ENCODE results near the gene ITSN1. TPM values are rescaled to one million over a fixed set of nuclear protein-coding genes. Genes with fewer than 3 reads are reported as not detected.

Gene ITSN1
- total RNA-seq, 1 donor from 2014 or later: 44.0 TPM

DNA sequence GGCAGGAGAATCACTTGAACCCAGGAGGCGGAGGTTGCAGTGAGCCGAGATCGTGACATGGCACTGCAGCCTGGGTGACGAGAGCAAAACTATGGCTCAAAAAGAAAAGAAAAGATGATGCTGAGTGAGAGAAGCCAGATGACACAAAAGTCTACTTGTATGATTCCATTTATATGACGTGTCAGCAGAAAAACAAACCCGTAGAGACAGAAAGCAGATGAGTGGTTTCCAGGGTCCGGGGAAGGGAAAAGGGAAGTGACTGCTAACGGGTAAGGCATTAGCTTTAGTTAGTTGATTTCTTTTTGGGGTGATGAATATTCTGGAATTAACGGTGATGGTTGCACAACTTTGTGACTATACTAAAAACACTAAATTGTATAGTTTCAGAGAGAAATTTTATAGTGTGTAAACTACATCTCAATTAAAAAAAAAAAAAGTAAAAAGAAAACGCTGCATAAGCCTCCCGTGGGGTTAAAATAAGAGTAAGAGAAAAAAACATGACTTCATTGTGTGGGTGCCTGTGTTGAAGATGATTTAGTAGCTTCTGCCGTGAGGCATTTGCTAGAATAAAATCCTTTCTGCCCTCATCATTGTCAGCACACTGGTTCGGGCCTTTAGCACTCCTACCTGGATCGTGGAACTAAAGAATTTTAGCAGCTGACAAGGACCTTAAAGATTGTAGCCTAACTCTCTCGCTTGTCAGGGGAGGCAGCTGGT lies 298.0 kb downstream of the ITSN1 start:
- TF ChIP-seq CTCF (IDR thresholded peaks at IDR 0.05): no peak
- Mint-ChIP-seq H3K9me3 (ENCODE audit: unreplicated experiment) (peaks cover 4% of the 10 kb centered on the region), H3K27ac (ENCODE audit: unreplicated experiment) (peak overlapping the region; percentile 40), H3K4me3 (ENCODE audit: unreplicated experiment) (no peak overlapping the region), H3K4me1 (ENCODE audit: unreplicated experiment) (peaks cover 29% of the 10 kb centered on the region), H3K27me3 (ENCODE audit: unreplicated experiment) (no peaks in the 10 kb centered on the region), H3K36me3 (ENCODE audit: unreplicated experiment) (peaks cover 8% of the 10 kb centered on the region)
- DNase-seq (ENCODE audit: extremely low spot score, unreplicated experiment): no peak

- DNase-seq (ENCODE audit: extremely low spot score, unreplicated experiment): no peak
- Mint-ChIP-seq H3K27me3 (ENCODE audit: unreplicated experiment) (no peaks in the 10 kb centered on the region), H3K4me3 (ENCODE audit: unreplicated experiment) (no peak overlapping the region), H3K9me3 (ENCODE audit: unreplicated experiment) (peaks cover 4% of the 10 kb centered on the region), H3K36me3 (ENCODE audit: unreplicated experiment) (peaks cover 8% of the 10 kb centered on the region), H3K27ac (ENCODE audit: unreplicated experiment) (peak overlapping the region; percentile 40), H3K4me1 (ENCODE audit: unreplicated experiment) (peaks cover 26% of the 10 kb centered on the region)
- TF ChIP-seq CTCF (IDR thresholded peaks at IDR 0.05): no peak
Observed at GRCh38 chr21:33940881-33941245, 298.6 kb downstream of the ITSN1 start.

GRCh38 chr21:33942426-33942825 lies 300.1 kb downstream of the ITSN1 start:
- H3K36me3 Mint-ChIP-seq (ENCODE audit: unreplicated experiment): peaks cover 8% of the 10 kb centered on the region
- H3K27me3 Mint-ChIP-seq (ENCODE audit: unreplicated experiment): no peaks in the 10 kb centered on the region
- DNase-seq (ENCODE audit: extremely low spot score, unreplicated experiment): no peak
- peaks cover 24% of the 10 kb centered on the region for H3K4me1 Mint-ChIP-seq (ENCODE audit: unreplicated experiment)
- TF ChIP-seq CTCF (IDR thresholded peaks at IDR 0.05): no peak
- peaks cover 4% of the 10 kb centered on the region for H3K9me3 Mint-ChIP-seq (ENCODE audit: unreplicated experiment)
- H3K4me3 Mint-ChIP-seq (ENCODE audit: unreplicated experiment): no peak overlapping the region
- H3K27ac Mint-ChIP-seq (ENCODE audit: unreplicated experiment): no peak overlapping the region

DNA sequence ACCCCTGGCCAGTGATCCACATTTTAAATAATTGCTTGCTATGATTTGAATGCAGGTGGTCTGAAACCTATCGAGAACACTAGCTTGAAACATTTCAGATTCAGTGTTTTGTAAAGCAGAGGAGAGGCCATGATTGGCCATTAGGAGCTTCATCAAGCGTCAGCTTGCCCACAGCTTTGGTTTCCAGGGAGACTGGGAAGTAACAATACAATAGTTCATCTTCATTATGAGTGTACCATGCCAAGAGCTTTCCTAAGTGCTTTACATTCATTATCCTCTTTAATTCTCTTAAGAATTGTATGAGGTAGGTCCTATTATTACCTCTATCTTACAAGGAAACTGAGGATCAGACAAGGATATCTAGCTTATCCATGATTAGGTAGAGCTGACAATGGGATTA lies 301.0 kb downstream of the ITSN1 start:
- Mint-ChIP-seq H3K27me3 (ENCODE audit: unreplicated experiment) (no peaks in the 10 kb centered on the region), H3K27ac (ENCODE audit: unreplicated experiment) (no peak overlapping the region)

More for the DNA sequence above, 301.0 kb downstream of the ITSN1 start:
- Mint-ChIP-seq H3K4me1 (ENCODE audit: unreplicated experiment) (peaks cover 33% of the 10 kb centered on the region), H3K36me3 (ENCODE audit: unreplicated experiment) (peaks cover 8% of the 10 kb centered on the region), H3K4me3 (ENCODE audit: unreplicated experiment) (no peak overlapping the region), H3K9me3 (ENCODE audit: unreplicated experiment) (peaks cover 4% of the 10 kb centered on the region)
- no peak for DNase-seq (ENCODE audit: extremely low spot score, unreplicated experiment)
- no peak for TF ChIP-seq CTCF (IDR thresholded peaks at IDR 0.05)

All from osteocyte (in vitro differentiated cells).